GM18867 (cell line): ENCODE measurements around the gene C11orf71.

Source experiments
- ATAC-seq: cut with Tn5 transposase; IDR thresholded peaks from one replicate; pipeline ENCODE4 v1.9.1; 2021; ENCODE audit warnings: mild to moderate bottlenecking, moderate library complexity; ENCODE audit not compliant: unreplicated experiment

C11orf71 gene

GRCh38 chr11:114362326-114362725, 38.0 kb downstream of the C11orf71 start:
- no peak for ATAC-seq

- ATAC-seq, result no peak
Measured at GRCh38 chr11:114359342-114359741, 41.0 kb downstream of the C11orf71 start.

GRCh38 chr11:114358716-114359115, 41.6 kb downstream of the C11orf71 start:
- no peak for ATAC-seq

GRCh38 chr11:114354076-114354475, 46.2 kb downstream of the C11orf71 start:
- ATAC-seq, result no peak

- no peak for ATAC-seq
Measured at GRCh38 chr11:114353443-114353842, 46.9 kb downstream of the C11orf71 start.

- no peak for ATAC-seq
Measured at GRCh38 chr11:114350022-114350421, 50.3 kb downstream of the C11orf71 start.
